Ovary (tissue), 9 donors: ENCODE measurements around the gene TIMM22. TPM values are rescaled to one million over a fixed set of nuclear protein-coding genes. Genes with fewer than 3 reads are reported as not detected.
"Not testable (repeated sequence)": the region's sequence is repeated elsewhere in the genome, so short reads cannot be mapped to it uniquely, and the experiment has no call there.

Source experiments
- DNase-seq, 5 donors: peaks; one replicate each; pipeline ENCODE4 v3.0.0-alpha.2; 2019 to 2020
- H3K27ac ChIP-seq, 2 donors: fragments of 200-600 bp; one replicate each; pipeline versions ENCODE4 v1.5.1 to v1.8.0; 2019 to 2022
- H3K27me3 ChIP-seq: fragments of 200-600 bp; one replicate; pipeline ENCODE4 v1.8.0; 2022
- H3K36me3 ChIP-seq: fragments of 200-600 bp; sonication (generic); one replicate; pipeline ENCODE4 v1.5.1; 2019
- H3K4me1 ChIP-seq: one replicate; pipeline ENCODE4 v1.8.1; 2013; ENCODE audit warnings: mild to moderate bottlenecking, moderate library complexity; ENCODE audit not compliant: insufficient read depth
- H3K4me3 ChIP-seq: fragments of 200-600 bp; sonication (generic); one replicate; pipeline ENCODE4 v1.5.1; 2017
- H3K9me3 ChIP-seq, 2 donors: fragments of 200-600 bp in 1 of 2; sonication (generic) in 1 of 2; one replicate each; pipeline versions ENCODE4 v1.5.1 to v1.8.1; 2013 to 2019; ENCODE audit warnings: mild to moderate bottlenecking in 1 of 2, moderate library complexity in 1 of 2
- EP300 ChIP-seq: sonication (generic); formaldehyde crosslinking; IDR thresholded peaks from one replicate; pipeline ENCODE4 v1.6.1; 2017; ENCODE audit warnings: antibody characterized with exemption
- POLR2A ChIP-seq: fragments of 450-650 bp; IDR thresholded peaks from one replicate; pipeline ENCODE4 v1.6.1; 2017; ENCODE audit warnings: antibody characterized with exemption, mild to moderate bottlenecking, moderate library complexity
- WGBS, 3 donors: extraction: QIAGEN DNeasy Blood & Tissue Kit in 1 of 3; methylation state at CpG; one replicate each; pipeline versions ENCODE4 v1.1.5 to v1.1.7; 2013 to 2017; 5-methylcytosine and 5-hydroxymethylcytosine counted together
- intact Hi-C, 4 donors: fragments of 100-400 bp; cut with DNase I; formaldehyde crosslinking; loops; one replicate each; pipeline versions ENCODE4 v1.11.0 to v1.15.1; 2022 to 2023
- polyA plus RNA-seq, 2 donors: library from polyadenylated mRNA; stranded (reverse); fragments of 200-250 nt in 1 of 2; fragments of 350-450 nt in 1 of 2; fragmentation: Illumina TruSeq in 1 of 2; extraction: RNeasy Lipid Tissue Mini Kit (QIAGEN cat#74804) in 1 of 2; gene quantifications; one replicate each; pipeline ENCODE4 v1.2.3, GENCODE V29; 2013 to 2014
- total RNA-seq, 7 donors: library from RNA; depleted of rRNA in 2 of 7; stranded (reverse); fragments of >200 nt in 2 of 7; fragmentation: NEBNext Ultra II Directional in 3 of 7; extraction: Animal tissue kit (Norgen Biotek cat#: 25700) in 3 of 7; gene quantifications; one replicate each; pipeline versions ENCODE4 v1.1.0 to v1.2.4, GENCODE V29; 2016 to 2023
- TF ChIP-seq, protein P1 (sequence below), 3 donors: fragments of 450-650 bp in 2 of 3; fragments of 200-600 bp in 1 of 3; IDR thresholded peaks; one replicate each; pipeline versions ENCODE4 v1.5.1 to v1.8.0; 2016 to 2022; ENCODE audit warnings: antibody characterized with exemption in 3 of 3, mild to moderate bottlenecking in 1 of 3
- donor health status: DM: no; HTN: no; CAD: no; lungs with moderate emphysema.
- donor health status: DM: no; HTN: no; CAD: no.
- donor health status: Bipolar disorder and iron deficiency.
- donor health status: DM: yes; HTN: yes; CAD: no.
- donor health status: DM: no; HTN: no; CAD: no.
- donor health status: DM: yes; HTN: yes; CAD: no.

The TIMM22 gene
- total and polyA plus RNA-seq, 9 donors: 7.9 to 15.1 (median 11.3) TPM

DNA sequence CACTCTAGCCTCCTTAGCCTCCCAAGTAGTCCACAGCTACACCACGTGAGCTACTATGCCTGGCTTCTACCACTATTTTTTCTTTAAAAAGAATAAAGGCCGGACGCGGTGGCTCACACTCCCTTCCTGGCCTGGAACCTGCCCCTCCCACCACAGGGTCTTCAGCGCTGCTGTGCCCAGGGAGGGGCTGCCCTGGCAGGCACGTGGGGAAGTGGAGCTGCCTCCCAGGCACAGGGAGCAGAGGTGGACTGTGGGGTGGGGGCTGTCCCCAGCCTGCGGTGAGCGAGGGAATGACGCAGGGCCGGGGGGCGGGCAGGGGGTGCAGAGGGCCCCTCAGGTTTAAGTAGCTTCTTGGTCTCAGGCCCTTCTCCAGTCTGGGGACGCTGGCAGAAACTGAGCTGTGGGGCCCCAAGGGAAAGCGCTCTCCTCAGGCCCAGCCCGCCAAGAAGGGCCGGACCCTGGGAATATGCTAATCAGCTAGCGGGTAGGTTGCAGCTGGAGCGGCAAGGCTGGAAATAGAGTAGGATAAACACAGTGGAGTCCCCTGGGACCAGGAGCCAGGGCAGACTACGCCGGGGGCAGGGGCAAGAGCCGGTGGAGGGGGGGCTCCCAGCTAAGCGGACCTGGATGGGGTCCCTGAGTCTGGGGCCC lies 46.8 kb downstream of the TIMM22 start:
- TF ChIP-seq, protein P1, sequence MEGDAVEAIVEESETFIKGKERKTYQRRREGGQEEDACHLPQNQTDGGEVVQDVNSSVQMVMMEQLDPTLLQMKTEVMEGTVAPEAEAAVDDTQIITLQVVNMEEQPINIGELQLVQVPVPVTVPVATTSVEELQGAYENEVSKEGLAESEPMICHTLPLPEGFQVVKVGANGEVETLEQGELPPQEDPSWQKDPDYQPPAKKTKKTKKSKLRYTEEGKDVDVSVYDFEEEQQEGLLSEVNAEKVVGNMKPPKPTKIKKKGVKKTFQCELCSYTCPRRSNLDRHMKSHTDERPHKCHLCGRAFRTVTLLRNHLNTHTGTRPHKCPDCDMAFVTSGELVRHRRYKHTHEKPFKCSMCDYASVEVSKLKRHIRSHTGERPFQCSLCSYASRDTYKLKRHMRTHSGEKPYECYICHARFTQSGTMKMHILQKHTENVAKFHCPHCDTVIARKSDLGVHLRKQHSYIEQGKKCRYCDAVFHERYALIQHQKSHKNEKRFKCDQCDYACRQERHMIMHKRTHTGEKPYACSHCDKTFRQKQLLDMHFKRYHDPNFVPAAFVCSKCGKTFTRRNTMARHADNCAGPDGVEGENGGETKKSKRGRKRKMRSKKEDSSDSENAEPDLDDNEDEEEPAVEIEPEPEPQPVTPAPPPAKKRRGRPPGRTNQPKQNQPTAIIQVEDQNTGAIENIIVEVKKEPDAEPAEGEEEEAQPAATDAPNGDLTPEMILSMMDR (IDR thresholded peaks at IDR 0.05): no peak
- no peak for TF ChIP-seq EP300
- no peak for TF ChIP-seq POLR2A
- peak; percentile 48 to 67 (median 60) for DNase-seq
- 13 to 30% (median 19%) methylated on average over 18 to 21 of the region's 21 CpGs for WGBS, 3 donors
- no peak overlapping the region for H3K4me3 ChIP-seq
- intact Hi-C loops: no loop called here
- H3K27me3 ChIP-seq: no peaks in the 10 kb centered on the region
- no peaks in the 10 kb centered on the region for H3K36me3 ChIP-seq
- peak overlapping the region; percentile 19 to 21 for H3K27ac ChIP-seq
- peaks cover 9% of the 10 kb centered on the region for H3K4me1 ChIP-seq
- no peaks in the 10 kb centered on the region for H3K9me3 ChIP-seq

DNA sequence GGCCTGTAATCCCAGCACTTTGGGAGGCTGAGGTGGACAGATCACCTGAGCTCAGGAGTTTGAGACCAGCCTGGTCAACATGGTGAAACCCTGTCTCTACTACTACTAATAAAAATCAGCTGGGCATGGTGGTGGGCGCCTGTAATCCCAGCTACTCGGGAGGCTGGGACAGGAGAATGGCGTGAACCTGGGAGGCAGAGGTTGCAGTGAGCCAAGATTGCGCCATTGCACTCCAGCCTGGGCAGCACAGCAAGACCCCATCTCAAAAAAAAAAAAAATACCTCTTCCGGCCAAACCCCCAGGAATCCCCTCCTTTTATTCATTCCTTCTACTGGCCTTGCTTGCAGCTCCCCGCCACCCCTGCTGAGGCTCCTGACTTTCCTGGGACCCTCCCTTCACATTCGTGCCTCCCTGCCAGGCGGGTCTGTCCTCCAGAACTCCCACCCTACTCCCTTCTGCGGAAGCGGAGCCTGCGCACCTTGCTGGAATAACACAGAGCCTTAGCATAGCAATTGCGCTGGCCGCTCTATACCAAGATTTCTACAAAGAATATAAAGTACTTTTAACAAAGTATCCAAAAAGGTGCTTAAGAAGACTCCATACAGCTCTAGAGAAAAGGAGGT lies 47.6 kb downstream of the TIMM22 start:
- H3K4me3 ChIP-seq, H3K27me3 ChIP-seq, H3K9me3 ChIP-seq, H3K4me1 ChIP-seq, H3K36me3 ChIP-seq, DNase-seq: not testable (repeated sequence)
- intact Hi-C loops: loop anchor here in 1 of 4 donors (5.0 kb wide), 1 partner anchor 37 kb away; no protein-coding TSS in a partner anchor
- H3K27ac ChIP-seq: peak overlapping the region in 1 of 2 donors; percentile 21
- 86 to 90% (median 89%) methylated on average over 13 of the region's 13 CpGs for WGBS, 3 donors

DNA sequence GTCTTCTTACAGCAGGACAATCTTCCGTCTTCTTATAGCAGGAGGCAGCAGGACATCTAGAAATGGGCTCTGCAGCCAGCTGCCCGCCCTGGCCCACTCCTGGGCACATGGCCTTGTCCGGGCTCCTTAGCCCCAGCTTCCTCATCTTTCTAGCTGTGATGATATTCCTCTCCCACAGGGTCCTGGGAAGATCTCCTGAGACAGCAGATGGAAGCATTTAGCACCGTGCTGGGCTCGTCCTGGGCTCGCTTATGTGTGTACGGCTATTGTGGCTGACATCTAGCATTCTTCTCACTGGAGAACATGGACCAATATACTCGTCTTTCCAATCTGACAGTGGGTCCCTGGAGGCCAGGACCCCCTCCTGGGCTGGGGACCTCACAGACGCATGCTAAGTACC lies 48.5 kb downstream of the TIMM22 start:
- DNase-seq: no peak
- WGBS, 3 donors: 88 to 89% (median 89%) methylated on average over 9 of the region's 9 CpGs
- peaks cover 9% of the 10 kb centered on the region for H3K4me1 ChIP-seq
- no peak overlapping the region for H3K27ac ChIP-seq
- TF ChIP-seq, protein P1 (IDR thresholded peaks at IDR 0.05): no peak
- TF ChIP-seq EP300 (no peak), POLR2A (no peak)
- H3K4me3 ChIP-seq: no peak overlapping the region
- intact Hi-C loops: loop anchor here in 1 of 4 donors (5.0 kb wide), 1 partner anchor 38 kb away; no protein-coding TSS in a partner anchor
- H3K36me3 ChIP-seq: no peaks in the 10 kb centered on the region
- no peaks in the 10 kb centered on the region for H3K9me3 ChIP-seq
- no peaks in the 10 kb centered on the region for H3K27me3 ChIP-seq

DNA sequence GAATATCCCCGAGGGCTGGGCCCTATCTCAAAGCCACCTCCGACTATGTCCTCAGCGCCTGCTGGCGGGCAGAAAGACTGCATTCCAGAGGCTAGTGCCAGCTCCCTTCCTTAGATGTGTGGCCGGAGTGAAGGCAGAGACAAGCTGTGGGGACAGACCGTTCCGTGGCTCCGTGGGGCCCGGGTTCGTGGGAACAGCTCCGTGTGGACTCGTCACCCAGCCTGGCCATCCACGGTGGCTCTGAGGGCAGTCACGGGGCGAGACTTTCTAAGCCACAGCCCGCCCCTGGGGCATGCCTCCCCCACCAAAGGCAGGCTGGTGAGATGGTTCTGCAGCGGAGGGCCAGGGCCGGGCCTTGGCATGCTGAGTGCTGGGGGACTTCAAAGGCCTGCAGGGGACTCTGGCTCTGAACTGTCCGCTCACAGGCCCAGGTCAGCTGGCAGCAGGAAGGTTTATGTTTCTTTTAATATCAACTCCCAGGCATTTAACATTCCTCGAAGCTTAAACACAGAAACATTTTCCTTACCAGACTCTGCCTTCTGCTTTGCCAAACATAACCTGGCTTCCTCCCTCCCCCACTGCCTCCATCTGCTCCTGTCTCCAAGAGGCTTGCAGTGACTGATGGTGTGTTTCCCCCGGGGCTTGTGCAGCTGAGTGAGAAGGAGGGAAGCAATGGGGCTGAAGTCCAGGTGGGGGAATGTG lies 50.4 kb downstream of the TIMM22 start:
- Histone ChIP-seq H3K4me3 (no peak overlapping the region), H3K27me3 (no peaks in the 10 kb centered on the region), H3K36me3 (no peaks in the 10 kb centered on the region), H3K27ac (peak overlapping the region in 1 of 2 donors; percentile 28), H3K9me3 (no peaks in the 10 kb centered on the region), H3K4me1 (peaks cover 9% of the 10 kb centered on the region)
- intact Hi-C loops: loop anchor here in 1 of 4 donors (5.0 kb wide), 1 partner anchor 40 kb away; no protein-coding TSS in a partner anchor
- peak in 1 of 5 donors; percentile 24 for DNase-seq
- WGBS, 3 donors: 19 to 39% (median 26%) methylated on average over 21 of the region's 21 CpGs
- TF ChIP-seq, protein P1 (IDR thresholded peaks at IDR 0.05): no peak
- TF ChIP-seq EP300: no peak
- no peak for TF ChIP-seq POLR2A
